Gastroesophageal sphincter (tissue), 4 donors: Measurements from ENCODE around the gene GALNT12. TPM values are rescaled to one million over a fixed set of nuclear protein-coding genes. Genes with fewer than 3 reads are reported as not detected.

Source experiments
- ATAC-seq: fragments of 150-250 bp; one replicate; pipeline ENCODE4 v1.9.1; 2016; ENCODE audit warnings: mild to moderate bottlenecking, moderate library complexity
- H3K27ac ChIP-seq, 4 donors: fragments of 200-600 bp; sonication (generic) in 3 of 4; 1 replicate in 3 of 4; 2 replicates in 1 of 4; pipeline ENCODE4 v1.5.1; 2016 to 2019
- H3K27me3 ChIP-seq: fragments of 200-600 bp; sonication (generic); one replicate; pipeline ENCODE4 v1.5.1; 2019
- H3K36me3 ChIP-seq, 2 donors: fragments of 200-600 bp; sonication (generic); one replicate each; pipeline ENCODE4 v1.5.1; 2019; ENCODE audit warnings: control low read depth in 1 of 2
- H3K4me1 ChIP-seq, 3 donors: fragments of 200-600 bp; sonication (generic); 1 replicate in 2 of 3; 2 replicates in 1 of 3; pipeline ENCODE4 v1.5.1; 2016 to 2019; ENCODE audit warnings: control low read depth in 2 of 3
- H3K4me3 ChIP-seq, 2 donors: fragments of 200-600 bp; sonication (generic); one replicate each; pipeline ENCODE4 v1.5.1; 2019; ENCODE audit warnings: mild to moderate bottlenecking in 1 of 2, moderate library complexity in 1 of 2
- H3K9me3 ChIP-seq, 3 donors: fragments of 200-600 bp; sonication (generic); one replicate each; pipeline ENCODE4 v1.5.1; 2017 to 2019; ENCODE audit warnings: control low read depth in 2 of 3
- EP300 ChIP-seq: sonication (generic); formaldehyde crosslinking; IDR thresholded peaks from one replicate; pipeline ENCODE4 v1.6.1; 2017; ENCODE audit warnings: antibody characterized with exemption, mild to moderate bottlenecking
- POLR2A ChIP-seq, 2 donors: fragments of 450-650 bp; IDR thresholded peaks; one replicate each; pipeline ENCODE4 v1.6.1; 2017; ENCODE audit warnings: antibody characterized with exemption in 2 of 2, mild to moderate bottlenecking in 2 of 2, moderate library complexity in 1 of 2
- POLR2AphosphoS5 ChIP-seq: sonication (generic); formaldehyde crosslinking; IDR thresholded peaks from one replicate; pipeline ENCODE4 v1.6.1; 2017; ENCODE audit warnings: antibody characterized with exemption
- WGBS, 2 donors: methylation state at CpG; one replicate each; pipeline ENCODE4 v1.1.5; 2018; ENCODE audit warnings: low coverage in 1 of 2; 5-methylcytosine and 5-hydroxymethylcytosine counted together
- total RNA-seq, 4 donors: library from RNA; depleted of rRNA; stranded (reverse); fragments of >200 nt; gene quantifications; one replicate each; pipeline ENCODE4 v1.1.0, GENCODE V29; 2016
- TF ChIP-seq, protein P1 (sequence below), 4 experiments: fragments of 200-600 bp in 2 of 4; fragments of 450-650 bp in 2 of 4; sonication (generic) in 1 of 4; IDR thresholded peaks; one replicate each; pipeline ENCODE4 v1.5.1; 2017 to 2019; ENCODE audit warnings: antibody characterized with exemption in 4 of 4, mild to moderate bottlenecking in 2 of 4, moderate library complexity in 2 of 4

The GALNT12 gene
- total RNA-seq, 4 donors from 2014 or later: 13.7 to 34.6 (median 15.2) TPM

DNA sequence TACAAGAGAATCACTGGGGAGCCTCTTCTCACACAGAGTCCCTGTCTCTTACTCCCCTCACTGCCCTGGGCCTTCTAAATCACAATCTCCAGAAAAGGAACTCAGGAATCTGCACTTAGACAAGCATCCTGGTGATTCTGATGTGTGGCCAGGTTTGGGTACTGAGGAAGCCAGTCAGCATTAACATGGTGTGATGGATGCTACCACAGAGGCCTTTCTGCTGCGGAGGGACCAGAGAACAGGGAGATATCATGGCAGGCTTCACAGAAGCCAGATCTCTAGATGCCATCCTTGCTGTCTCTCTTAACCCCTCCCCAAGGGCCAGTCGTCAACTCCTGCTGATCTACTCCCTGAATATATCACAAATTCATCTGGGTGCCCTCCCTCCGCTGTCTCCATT is 12.7 kb upstream of the GALNT12 start:
- TF ChIP-seq POLR2A (IDR thresholded peaks at IDR 0.05): no peak
- TF ChIP-seq EP300: no peak
- no peak for TF ChIP-seq POLR2AphosphoS5
- TF ChIP-seq, protein P1, sequence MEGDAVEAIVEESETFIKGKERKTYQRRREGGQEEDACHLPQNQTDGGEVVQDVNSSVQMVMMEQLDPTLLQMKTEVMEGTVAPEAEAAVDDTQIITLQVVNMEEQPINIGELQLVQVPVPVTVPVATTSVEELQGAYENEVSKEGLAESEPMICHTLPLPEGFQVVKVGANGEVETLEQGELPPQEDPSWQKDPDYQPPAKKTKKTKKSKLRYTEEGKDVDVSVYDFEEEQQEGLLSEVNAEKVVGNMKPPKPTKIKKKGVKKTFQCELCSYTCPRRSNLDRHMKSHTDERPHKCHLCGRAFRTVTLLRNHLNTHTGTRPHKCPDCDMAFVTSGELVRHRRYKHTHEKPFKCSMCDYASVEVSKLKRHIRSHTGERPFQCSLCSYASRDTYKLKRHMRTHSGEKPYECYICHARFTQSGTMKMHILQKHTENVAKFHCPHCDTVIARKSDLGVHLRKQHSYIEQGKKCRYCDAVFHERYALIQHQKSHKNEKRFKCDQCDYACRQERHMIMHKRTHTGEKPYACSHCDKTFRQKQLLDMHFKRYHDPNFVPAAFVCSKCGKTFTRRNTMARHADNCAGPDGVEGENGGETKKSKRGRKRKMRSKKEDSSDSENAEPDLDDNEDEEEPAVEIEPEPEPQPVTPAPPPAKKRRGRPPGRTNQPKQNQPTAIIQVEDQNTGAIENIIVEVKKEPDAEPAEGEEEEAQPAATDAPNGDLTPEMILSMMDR (IDR thresholded peaks at IDR 0.05): no peak
- peaks cover 0 to 6% of the 10 kb centered on the region in 2 donors for H3K36me3 ChIP-seq
- peaks cover 0 to 3% (median 0%) of the 10 kb centered on the region in 3 donors for H3K9me3 ChIP-seq
- H3K27me3 ChIP-seq: no peaks in the 10 kb centered on the region
- WGBS, 2 donors: 81 to 88% methylated on average over 2 to 3 of the region's 3 CpGs
- no peak overlapping the region for H3K4me3 ChIP-seq
- ATAC-seq: no peak
- peaks cover 0 to 51% (median 7%) of the 10 kb centered on the region in 3 donors for H3K4me1 ChIP-seq
- H3K27ac ChIP-seq: peak overlapping the region in 1 of 4 donors; percentile 92

DNA sequence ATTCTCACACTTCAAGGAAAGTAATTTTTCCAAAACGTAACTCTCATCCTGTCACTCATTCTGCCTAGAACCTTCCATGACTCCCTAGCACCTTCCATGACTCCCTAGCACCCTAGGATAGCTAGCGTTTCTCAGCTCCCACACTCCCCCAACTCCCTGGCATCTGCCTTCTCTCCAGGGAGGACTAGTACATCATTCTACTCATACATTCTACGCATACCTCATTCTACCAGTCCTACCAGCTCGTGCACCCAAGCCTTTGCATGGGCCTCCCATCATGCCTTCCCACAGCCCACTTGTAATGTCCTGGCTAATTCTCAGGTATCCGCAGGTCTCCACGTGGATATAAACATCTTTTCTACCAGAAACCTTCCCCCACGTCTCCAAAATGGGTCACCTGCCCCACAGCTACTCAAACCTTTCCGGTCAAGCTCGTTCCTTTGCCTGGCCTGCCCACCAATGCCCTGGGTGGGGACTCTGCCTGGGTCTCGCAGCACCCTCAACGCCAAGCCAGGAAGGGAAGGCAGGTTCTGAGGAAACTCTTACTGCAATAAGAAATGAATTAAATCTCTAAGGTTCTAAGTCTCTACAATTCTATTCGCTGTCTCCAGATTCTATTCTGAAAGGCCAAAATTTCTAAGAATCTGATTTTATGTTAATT is 12.0 kb upstream of the GALNT12 start:
- ATAC-seq: no peak
- Histone ChIP-seq H3K27me3 (no peaks in the 10 kb centered on the region), H3K4me3 (peak overlapping the region; percentile 51 to 81), H3K9me3 (peaks cover 0 to 3% (median 0%) of the 10 kb centered on the region in 3 donors), H3K27ac (peak overlapping the region in 2 of 4 donors; percentile 86 to 92), H3K36me3 (no peaks in the 10 kb centered on the region), H3K4me1 (peaks cover 0 to 57% (median 7%) of the 10 kb centered on the region in 3 donors)
- 38 to 55% methylated on average over 9 of the region's 12 CpGs for WGBS, 2 donors
- no peak for TF ChIP-seq POLR2A (IDR thresholded peaks at IDR 0.05)
- no peak for TF ChIP-seq EP300
- no peak for TF ChIP-seq POLR2AphosphoS5
- TF ChIP-seq, protein P1 (IDR thresholded peaks at IDR 0.05): no peak

DNA sequence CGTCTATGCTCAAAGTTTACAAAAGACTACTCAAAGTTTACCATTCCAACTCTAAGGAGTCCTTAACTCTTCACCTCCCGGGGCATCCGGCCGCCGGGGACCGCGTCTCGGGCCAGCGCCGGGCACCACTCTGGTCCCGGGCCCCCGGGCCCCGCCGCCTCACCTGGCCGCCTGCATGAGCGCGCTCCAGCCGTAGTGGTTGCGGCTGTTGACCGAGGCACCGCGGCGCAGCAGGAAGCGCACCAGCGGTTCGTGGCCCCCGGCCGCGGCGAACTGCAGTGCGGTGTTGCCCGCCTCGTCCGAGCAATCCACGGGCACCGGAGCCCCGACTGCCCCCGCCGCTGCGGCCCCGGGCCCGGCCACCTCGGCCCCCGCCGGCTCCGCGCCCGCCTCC is 11.5 kb upstream of the GALNT12 start:
- Histone ChIP-seq H3K4me1 (peaks cover 0 to 56% (median 7%) of the 10 kb centered on the region in 3 donors), H3K36me3 (no peaks in the 10 kb centered on the region), H3K27ac (peak overlapping the region in 3 of 4 donors; percentile 86 to 92 (median 90)), H3K4me3 (peak overlapping the region; percentile 51 to 81), H3K9me3 (peaks cover 0 to 3% (median 0%) of the 10 kb centered on the region in 3 donors), H3K27me3 (no peaks in the 10 kb centered on the region)
- peak; percentile 43 for ATAC-seq
- WGBS, 2 donors: 0% methylated on average over 1 to 10 of the region's 48 CpGs
- TF ChIP-seq, protein P1 (IDR thresholded peaks at IDR 0.05): no peak
- TF ChIP-seq EP300 (no peak), POLR2A (IDR thresholded peaks at IDR 0.05) (no peak), POLR2AphosphoS5 (no peak)

DNA sequence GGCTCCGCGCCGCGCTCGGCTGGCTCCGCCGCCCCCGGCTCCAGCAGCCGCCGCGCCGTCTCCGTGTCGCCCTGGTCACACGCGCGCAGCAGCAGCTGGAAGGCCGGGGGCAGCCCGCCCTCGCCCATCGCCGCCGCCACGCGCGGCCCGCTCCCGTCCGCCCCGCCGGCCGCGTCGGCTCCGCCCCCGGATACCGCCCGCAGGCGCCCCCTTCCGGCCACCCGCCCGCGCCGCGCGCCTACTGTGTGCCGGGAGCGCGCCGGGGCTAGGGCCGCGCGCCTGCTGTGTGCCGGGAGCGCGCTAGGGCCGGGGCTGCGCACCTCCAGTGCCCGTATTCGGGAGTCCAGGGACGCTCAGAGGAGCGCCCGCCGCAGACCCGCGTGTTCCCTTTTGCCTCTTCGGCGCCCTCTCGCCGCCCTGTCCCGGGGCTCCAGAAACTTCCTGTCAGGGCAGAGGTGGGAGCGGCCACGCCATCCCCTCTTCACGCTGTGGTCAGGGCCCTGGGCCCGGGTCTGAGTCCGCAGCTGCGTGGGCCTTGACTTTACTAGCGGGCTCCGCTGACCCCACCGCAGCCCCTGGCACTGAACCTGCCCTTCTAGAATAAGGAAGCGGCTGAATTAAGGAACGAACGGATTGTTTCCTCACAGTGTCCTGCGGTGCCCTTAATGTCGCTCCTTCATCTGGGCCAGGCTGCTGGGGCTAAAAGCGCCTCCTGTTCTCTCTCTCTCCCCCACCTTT is 10.9 kb upstream of the GALNT12 start, which contains the start of gene ANKS6:
Gene ANKS6, minus strand, starts transcription at position 192 of the 738 bp plus-strand sequence. Its CDS starts 64 bp downstream, at position 128.
- peak within 1 kb of the TSS; percentile 70 to 92 (median 88) for H3K27ac ChIP-seq
- peaks cover 0 to 3% (median 0%) of the 10 kb centered on the region in 3 donors for H3K9me3 ChIP-seq
- ATAC-seq: peak; percentile 94
- peak; percentile 45 for TF ChIP-seq POLR2AphosphoS5
- TF ChIP-seq, protein P1 (IDR thresholded peaks at IDR 0.05): peak in 3 of 4 experiments; percentile 58 to 82 (median 68)
- peak; percentile 62 to 76 for TF ChIP-seq POLR2A (IDR thresholded peaks at IDR 0.05)
- no peak for TF ChIP-seq EP300
- peak within 1 kb of the TSS; percentile 72 to 81 for H3K4me3 ChIP-seq
- no peaks in the 10 kb centered on the region for H3K36me3 ChIP-seq
- no peaks in the 10 kb centered on the region for H3K27me3 ChIP-seq
- WGBS, 2 donors: 42% methylated on average over 6 of the region's 86 CpGs; no CpG with 5 or more reads in 1 of the 2 donors
- peaks cover 0 to 50% (median 7%) of the 10 kb centered on the region in 3 donors for H3K4me1 ChIP-seq
